IPS DF 19.7 (cell line): ENCODE measurements around the gene NUP210L.

Experiments
- DNase-seq: peaks from one replicate; pipeline ENCODE4 v3.0.0-alpha.2; 2013; ENCODE audit warnings: low read depth, low spot score

NUP210L gene

DNA sequence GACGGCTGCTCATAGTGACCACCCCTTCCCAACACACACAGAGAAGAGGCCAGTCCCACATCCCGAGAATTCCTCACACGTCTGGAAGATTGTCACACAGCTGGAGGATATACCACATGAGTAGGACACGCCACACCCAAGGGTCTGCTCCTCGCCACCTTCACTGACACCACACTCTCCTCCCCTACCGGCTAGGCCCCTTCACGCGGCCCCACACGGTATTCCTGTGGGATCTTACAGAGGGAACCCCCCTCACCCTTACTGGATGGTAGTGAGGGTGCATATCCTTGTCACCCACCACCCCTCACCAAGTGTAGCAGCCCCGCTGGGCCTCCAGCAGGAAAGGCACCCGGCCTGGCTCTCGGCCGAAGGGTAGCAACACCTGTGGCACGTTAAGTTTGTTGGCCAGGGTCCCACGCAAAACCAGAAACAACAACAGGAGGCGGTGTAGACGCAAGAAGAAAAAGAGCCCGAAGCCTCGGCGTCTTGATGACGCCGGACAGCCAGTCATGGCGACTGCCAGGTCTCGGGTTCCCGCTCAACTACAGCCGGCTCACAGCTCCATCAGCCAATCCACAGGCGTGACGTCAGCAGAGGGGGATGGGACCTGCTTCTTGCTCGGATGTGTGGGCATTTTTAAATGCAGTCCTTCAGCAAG lies at the start of gene NUP210L:
Gene NUP210L (minus strand): TSS at position 540 of the 658 bp plus-strand sequence.
- DNase-seq = peak; percentile 70

DNA sequence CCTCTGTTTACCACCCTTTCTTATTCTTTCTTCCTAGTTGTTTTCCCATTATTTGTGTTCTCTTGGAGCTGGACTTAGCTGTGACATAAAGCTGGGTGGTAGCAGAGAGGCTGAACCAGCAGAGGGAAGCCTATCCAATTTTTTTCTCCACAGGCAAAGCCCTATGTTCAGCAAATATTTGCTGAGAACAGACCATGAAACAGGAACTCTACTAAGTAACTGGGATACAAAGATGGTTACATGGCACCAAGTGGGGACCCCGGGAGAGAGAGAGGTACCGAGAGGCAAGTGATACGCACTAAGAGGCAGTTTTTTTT lies 44.6 kb upstream of the NUP210L start:
- no peak for DNase-seq

DNA sequence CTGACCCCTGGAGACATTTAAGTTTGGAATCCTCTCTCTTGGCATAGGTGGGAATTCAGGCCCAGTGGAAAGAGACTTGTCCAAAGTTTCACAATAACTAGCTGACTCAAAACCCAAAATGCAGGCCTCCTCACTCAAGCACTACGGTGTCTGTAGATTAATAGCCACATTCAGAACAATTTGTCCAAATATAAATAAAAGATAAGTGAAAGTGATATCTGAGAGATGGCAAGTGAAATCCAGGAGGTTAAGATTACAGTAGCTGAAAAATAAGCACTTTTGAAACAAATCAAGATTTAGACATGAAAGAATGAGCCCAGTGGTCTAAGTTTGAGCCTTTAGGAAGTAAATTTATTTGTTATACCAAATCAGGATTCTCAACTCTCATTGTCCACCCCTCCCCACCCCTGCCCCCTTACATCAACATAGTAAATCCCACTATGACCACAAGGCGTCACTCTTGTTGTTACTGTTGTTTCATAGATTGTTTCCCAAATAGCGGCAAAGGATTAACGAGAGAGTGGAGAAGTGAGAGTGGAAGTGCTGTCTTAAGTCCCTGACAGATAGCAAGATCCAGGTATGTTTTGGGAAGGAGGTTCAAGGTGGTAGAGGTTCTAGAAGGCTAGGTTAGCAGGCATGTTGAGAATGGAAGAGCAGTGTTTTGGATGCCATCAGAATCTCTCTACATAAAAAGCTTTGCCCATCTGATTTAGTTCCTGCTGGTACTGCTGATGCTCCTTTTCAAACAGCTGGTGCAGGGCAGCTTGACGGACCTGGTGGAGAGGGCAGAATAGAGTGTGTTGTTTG lies 44.1 kb upstream of the NUP210L start:
- DNase-seq = no peak

DNA sequence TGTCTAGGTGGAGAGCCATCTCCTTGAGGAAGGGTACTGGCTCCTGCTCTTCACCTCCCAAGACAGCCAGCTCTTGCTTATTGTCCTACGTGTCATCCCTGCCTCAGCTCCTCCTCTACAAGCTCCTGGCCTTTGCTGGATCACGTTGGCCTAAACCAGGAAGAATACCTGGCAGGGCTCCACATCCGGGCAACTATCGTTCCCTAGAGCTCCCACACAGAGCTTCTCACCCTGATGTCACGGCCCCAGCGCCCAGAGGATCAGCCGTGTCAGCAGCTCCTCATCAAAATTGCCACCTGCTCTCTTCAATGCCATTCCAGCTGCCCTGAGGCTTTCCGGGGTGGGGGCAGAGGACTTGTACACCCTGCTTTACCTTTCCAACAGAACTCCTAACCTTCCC lies 38.9 kb upstream of the NUP210L start:
- DNase-seq = no peak

DNA sequence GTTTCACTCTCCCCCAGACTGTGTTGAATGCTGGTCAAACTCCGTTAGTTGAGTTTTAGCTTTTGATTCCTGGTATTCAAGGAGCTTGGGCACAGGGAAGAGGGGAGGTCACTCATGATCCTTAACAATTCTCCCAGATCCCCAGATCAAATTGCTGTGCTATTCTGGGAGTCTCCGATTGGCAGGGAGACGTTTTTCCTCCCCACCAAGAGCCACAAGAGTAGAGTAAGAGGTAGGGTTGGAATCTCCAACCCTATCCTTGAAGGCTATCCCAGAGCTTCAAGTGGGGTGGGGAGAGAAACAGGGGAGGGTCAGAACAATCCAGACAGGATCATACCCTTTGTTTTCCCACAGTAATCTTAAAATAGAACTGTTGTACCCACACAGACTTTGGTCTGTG lies 37.6 kb upstream of the NUP210L start:
- DNase-seq = no peak

DNA sequence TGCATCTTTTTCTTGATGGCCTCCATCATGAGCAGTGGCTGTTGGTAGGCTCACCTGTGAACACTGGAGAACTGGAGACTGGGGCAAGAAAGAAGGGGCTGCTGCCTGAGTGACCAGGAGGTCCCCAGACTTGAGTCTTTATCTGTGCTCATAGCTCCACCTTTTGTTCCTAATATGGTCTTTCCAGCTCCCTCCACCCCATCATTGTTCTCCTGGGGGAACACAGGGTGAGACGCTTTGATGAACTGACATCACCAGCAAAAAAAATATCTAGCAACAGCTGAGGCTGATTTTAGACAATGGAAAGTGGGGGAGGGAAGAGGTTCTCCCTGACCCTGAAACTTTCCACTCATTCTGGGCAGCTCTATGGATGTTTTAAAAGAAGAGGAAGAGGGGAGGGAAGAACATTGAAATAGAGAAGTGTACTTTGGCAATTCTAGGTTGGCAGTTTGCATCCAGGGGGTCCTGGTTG lies 37.2 kb upstream of the NUP210L start, which contains the start of gene TPM3:
Gene TPM3 (minus strand): TSS at position 111 of the 472 bp plus-strand sequence. CDS start 82 bp downstream, at position 29.
- DNase-seq = no peak

DNA sequence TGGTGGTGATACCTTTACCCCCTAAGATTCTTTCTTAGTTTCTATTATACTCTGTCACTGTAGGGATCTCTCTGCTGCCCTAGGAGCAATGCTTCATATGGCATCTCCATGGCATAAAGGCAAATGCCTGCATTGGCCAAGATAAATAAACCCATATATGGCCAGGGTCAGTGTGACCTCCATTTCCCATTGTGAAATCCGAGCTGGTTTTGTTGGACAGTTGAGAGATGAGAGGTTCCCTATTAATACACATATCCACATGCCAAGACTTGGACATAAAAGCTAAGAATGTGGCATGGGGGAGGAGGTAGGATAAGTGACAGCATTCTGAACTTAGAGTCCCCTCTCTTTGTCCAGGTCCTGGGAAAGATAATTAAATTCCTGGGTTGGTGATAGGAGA lies 35.7 kb upstream of the NUP210L start:
- DNase-seq = no peak

DNA sequence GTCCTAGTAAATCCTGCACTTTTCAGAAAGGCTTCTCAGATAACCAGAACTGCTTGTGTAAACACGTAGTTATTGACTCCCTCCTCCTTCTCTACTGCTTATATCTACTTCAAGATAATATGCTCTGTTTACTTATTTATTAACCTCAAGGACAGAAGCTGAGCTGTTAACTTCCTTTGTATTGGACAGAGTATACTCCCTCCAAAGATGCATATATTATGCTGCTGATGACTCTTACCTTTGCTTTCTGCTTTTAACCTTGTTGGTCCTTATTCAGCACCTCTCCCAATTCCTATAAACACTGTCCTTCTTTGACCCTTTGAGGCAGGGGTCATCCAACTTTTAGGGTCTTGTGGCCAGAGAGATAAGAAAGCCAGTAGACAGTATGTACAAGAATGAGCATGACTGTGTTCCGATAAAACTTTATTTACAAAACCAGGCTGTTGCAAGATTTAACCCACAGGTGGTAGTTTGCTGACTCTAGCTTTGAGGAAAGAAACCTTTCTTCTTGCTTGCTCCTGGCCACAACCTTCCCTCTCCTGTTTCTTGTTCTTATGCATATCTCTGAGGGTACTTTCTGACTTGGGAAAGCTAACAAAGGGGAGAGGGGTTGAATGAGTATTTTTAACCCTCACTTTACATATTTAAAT lies 32.1 kb upstream of the NUP210L start:
- no peak for DNase-seq

DNA sequence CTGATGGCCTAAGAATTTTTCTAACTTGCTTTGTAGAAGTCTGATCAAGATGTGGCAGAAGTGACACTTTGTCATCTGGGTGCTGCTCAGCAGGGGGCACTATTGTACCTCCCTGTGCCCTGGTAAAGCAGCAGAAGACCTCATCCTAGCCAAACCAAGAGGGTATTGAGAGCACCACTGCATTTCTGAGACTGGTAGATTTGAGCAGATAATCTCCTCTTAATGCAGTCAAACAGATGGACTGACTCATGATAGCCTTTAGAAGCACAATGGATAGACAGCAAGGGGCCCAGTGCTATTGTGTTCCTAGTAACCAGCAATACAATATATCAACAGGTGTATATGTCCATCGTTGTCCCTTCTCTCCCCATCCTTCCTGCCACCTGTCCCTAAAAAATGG lies 31.3 kb upstream of the NUP210L start:
- no peak for DNase-seq

DNA sequence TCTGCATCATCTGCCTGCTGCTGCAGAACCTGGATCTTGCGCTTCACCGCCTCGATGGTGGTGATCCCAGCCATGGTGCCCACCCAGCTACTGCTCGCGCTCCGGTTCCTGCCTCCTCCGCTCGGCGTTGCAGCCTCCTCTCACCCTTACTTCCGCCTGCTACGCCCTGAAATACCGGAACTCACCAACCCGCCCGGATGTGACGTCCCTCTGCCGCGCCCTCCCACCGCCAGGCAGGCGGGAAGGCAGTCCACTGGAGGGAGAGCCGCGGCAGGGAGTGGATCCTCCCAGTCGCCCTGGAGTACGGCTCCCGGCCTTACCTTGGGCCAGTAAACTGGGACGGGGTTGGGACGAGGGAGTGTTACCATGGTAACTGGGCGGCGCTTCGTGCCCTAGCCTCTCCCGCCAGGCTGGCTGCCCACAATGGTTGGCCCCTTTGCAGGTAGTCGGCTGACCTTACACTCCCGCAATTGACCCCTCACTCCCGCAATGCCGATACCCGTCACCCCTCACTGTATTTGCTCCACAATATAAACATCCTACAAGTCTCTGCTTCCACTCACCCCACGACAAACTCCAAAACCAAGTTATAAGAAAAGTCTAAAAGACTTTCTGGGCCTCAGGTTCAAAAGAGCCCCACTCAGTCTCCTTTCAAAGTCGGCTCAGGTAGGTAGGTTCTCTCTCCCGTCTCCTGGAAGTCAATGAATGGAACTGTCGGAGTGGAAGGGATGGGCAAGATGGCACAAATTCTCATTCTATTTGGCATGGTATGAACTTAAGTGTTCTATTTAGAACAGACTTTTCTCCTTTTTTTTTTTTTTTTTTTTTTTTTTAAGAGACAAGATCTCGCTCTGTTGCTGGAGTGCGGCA lies 28.4 kb upstream of the NUP210L start:
- peak; percentile 94 for DNase-seq

DNA sequence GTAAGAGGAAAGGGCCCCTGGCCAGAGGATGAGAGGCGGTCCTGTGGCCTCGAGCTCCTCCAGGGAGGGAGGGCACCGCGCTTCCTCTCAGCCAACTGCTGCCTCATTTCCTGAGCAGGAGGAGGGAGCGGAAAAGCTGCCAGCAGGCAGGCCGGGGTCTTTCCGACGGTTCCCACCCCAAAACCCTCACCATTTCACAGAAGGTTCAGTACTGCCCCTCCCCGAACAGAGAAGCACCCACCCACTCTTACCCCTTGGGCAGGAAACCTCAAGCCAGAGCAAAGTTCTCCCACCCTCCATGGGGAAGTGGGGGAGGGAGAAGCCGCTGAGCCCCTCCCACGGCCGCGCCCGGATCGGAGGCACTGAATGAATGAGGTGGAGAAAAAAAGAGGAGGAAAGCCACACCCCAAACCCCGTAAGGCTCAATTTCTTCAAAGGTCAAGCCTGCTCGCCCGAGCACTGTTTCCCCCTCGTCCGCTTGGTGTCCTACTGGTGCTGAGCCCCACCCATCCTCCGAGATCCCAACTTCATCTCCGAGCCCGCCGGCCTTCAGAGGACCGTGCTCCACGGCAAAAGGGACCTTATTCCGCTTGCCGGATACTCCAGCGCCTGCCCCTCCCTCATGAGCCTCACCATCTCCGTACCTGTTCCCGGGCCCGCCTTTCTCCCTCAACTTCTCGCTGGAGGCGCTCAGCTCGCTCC lies 27.6 kb upstream of the NUP210L start:
- DNase-seq = no peak

DNA sequence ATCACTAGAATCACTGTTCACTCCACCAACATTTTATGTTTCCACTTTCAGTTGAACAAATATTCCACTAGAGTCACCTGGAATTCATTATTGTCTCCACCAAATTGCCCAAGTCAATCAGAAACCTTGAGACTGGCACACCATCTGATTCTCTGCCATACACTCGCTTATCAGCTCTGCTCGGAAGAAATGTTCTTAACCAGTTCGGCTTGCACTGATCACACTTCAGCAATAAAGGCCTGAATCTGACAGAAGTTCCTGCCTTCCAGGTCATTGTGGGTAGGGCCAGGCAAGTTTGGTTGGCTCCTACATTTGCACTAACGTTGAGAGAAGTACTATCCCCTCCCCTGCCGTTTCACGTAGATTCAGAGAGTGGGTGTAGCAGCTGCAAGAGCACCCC lies 27.1 kb upstream of the NUP210L start:
- no peak for DNase-seq

DNA sequence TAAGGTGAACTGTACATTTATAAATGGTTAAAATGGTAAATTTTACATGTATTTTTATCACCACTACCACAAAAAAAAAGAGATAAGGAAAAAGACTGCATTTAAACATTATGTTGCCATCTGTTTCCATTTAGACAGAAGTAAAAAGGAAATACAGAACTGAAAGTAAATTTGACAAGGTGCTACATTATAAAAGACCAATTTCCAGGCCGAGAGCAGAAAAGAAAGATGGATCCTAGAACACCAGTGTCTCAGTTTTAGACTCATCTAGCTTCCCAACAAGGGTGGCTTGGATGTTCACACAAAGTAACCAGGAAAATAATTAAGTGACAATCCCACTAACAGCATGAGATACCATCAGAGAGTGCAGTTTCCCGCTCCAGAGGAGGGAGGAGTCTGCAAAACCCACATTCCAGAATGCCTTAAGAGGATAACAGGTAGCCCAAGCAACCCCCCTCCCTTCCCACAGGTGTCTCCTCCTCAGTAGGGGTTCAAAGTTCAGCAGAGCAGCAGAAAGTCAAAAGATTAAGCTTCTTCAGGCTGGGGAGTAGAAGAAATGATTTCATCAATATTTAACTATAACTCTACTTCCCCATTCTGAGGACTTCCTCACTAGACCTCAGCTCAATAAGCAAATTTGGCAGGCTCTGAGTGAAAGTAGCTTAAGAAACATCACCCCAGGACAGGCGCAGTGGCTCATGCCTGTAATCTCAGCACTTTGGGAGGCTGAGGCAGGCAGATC lies 25.2 kb upstream of the NUP210L start:
- DNase-seq = no peak

DNA sequence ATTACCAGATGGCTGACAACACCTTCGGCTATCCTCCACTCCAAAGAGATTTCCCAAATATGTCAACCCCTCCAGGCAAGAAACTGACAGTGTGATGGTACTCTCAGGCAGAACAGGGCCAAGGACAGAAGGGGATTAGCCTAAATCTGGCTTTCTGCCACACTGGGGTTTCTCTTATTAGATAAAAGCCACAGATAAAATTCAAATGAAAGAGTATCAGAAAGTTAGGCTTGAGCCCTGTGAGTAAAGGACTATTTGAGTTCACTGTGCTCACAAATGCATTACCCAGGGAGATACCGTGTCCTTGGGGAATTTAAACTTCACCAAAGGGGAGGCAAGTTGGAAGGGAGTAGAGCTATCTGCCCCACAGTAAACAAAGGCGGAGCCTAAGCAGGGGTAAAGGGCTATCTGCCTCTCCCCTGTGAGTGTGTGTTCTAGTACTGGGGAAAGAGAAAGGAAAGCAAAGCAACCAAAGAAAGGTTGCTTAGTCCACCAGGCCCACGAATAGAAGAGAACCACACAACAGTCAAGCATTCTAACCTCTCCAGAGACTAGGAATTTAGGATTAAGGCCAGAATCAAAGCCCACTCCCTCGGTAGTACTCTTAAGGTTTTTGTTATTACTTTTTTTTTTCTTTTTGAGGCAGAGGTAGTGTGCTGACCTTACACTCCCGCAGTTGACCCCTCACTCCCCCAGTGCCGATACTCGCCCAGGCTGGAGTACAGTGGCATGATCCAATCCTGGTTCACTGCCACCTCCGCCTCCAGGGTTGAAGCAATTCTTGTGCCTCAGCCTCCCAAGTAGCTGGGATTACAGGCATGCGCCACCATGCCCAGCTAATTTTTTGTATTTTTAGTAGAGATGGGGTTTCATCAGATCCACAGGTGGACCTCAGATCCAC lies 24.3 kb upstream of the NUP210L start:
- no peak for DNase-seq

DNA sequence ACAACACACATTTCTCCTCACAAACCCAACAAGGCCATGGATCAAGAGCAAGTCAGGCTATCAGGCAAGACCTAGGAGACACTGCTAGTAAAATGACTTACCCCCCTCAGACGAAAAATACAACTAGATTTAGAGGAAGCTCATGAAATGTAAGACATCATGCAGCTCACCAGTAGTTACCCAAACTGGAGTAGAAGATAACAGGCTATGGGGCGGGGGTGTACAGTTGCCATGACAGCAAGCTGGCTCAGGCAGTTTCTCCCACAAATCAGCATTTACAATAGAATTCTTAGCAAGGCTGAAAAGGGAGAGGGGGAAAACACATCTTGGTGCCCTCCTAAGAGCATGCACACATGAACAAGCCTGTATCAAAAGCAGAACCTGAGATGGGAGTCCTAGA lies 23.1 kb upstream of the NUP210L start:
- DNase-seq = no peak

DNA sequence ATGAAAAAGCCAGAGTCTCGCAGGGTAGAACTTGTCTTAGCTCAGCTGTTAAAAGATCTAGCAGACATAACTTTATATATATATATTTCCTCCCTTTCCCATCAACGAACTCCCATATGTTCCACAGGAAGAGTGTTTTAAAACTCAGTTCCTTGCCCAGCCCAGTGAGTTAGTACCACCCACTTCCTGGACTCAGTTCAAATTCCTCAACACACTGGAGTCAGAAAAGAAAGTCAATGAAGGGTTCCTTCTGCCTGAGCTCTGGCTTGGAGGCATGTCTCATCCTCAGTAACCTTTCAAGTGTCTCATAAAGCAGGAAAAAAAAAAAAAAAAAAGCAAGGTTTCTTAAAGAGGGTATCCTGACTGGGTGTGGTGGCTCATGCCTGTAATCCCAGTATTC lies 21.5 kb upstream of the NUP210L start:
- DNase-seq = no peak

DNA sequence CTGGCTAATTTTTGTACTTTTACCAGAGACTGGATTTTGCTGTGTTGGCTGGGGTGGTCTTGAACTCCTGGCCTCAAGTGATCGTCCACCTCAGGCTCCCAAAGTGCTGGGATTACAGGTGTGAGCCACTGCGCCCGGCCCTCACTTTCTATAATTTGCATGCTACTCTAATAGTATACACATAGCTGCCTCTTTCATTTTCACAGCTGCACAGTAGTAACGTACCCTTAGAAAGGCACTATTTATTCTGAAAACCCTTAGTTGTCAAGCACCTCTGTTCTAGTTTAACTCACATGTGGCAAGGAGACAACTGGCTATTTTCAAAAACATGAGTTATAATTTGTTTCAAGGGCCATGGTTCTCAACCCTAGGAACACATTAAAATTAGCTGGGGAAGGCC lies 19.8 kb upstream of the NUP210L start:
- no peak for DNase-seq

DNA sequence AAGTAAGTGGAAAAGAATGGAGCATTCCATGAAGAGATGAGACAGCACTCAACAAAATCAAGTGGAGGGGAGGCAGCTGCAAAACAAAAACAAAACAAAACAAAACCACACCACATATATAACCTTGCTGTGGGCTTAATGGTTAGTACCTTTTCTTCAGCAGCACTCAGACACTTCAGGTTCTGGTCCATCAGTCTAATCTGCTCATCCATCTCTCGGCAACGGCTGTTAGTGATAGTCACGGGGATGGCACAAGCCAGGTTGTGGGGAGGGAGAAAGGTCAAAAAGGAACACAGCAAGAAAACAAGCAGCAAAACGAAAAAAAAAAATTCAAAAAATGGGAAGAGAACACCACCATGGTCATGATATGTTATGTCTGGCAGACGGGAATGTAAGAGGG lies 17.0 kb upstream of the NUP210L start:
- DNase-seq = no peak

DNA sequence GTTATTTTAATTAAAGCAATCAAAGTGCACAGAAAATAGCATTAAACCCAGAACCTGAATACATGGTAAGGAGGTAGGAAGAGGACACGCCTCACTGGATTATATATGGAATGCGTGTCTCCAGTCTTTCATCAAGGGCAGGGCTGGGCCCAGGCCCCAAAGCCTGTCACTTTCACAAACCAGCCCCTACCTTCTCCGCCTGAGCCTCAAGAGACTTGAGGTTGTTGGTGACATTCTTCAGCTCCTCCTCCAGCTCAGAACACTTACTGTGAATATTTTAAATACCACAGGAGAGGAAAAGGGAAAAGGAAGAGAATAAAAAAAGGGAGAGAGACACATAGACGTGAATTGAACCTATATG lies 16.3 kb upstream of the NUP210L start:
- no peak for DNase-seq
